ENCODE measurements around the gene LY6G5C. TPM values are rescaled to one million over a fixed set of nuclear protein-coding genes. Genes with fewer than 3 reads are reported as not detected.

LY6G5C gene
- total and polyA plus RNA-seq, 9 of the 15 experiments (the other 6 are each of a cell fraction or from before 2014, with no cell fraction given), result 0.10 to 0.67 (median 0.46) TPM; not detected in 4

GRCh38 chr6:31717499-31718222 lies 36.8 kb upstream of the LY6G5C start (continued):
- TF ChIP-seq FIP1L1 (IDR thresholded peaks at IDR 0.05; ENCODE audit: low read depth, low read length, poor library complexity, severe bottlenecking), result no peak
- 0 out of 2 replicates have a peak, but pooled peaks have one; percentile 18 for TF ChIP-seq POLR2AphosphoS5 (IDR thresholded peaks at IDR 0.05; ENCODE audit: control insufficient read depth, insufficient read depth, low read depth, low read length)
- peak; percentile 92 for TF ChIP-seq CTCFL (IDR thresholded peaks at IDR 0.05; ENCODE audit: borderline replicate concordance, insufficient read depth, low read depth, low read length, poor library complexity, severe bottlenecking)
- 0 out of 2 replicates have a peak, but pooled peaks have one; percentile 35 for TF ChIP-seq NR2C2 (CRISPR knock-in tag; IDR thresholded peaks at IDR 0.05)
- no peak for TF ChIP-seq NR2C2 (tag; IDR thresholded peaks at IDR 0.05)
- TF ChIP-seq CHD2 (IDR thresholded peaks at IDR 0.05; ENCODE audit: low read depth, low read length), result 0 out of 2 replicates have a peak, but pooled peaks have one; percentile 21
- peak; percentile 6 for TF ChIP-seq ZFP36 (IDR thresholded peaks at IDR 0.05; ENCODE audit: low read depth, low read length, partially characterized antibody)
- TF ChIP-seq NR2C1 (IDR thresholded peaks at IDR 0.05), result peak; percentile 13; the same call in 1 of the 2 replicates
- no peak for TF ChIP-seq NR2C1 (tag; IDR thresholded peaks at IDR 0.05)
- TF ChIP-seq ARID3B (CRISPR knock-in tag; IDR thresholded peaks at IDR 0.05; ENCODE audit: borderline replicate concordance), result 0 out of 2 replicates have a peak, but pooled peaks have one; percentile 9
- 0 out of 2 replicates have a peak, but pooled peaks have one; percentile 27 for TF ChIP-seq SMAD4 (CRISPR knock-in tag; conservative IDR thresholded peaks at IDR 0.05)
- no peak for TF ChIP-seq GABPB2 (CRISPR knock-in tag; conservative IDR thresholded peaks at IDR 0.05)
- TF ChIP-seq, protein P1, sequence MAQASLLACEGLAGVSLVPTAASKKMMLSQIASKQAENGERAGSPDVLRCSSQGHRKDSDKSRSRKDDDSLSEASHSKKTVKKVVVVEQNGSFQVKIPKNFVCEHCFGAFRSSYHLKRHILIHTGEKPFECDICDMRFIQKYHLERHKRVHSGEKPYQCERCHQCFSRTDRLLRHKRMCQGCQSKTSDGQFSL (CRISPR knock-in tag; IDR thresholded peaks at IDR 0.05), result peak; percentile 35; the same call in 1 of the 2 replicates
- TF ChIP-seq, protein P1 (tag; IDR thresholded peaks at IDR 0.05), result no peak
- peak; percentile 50; the same call in 1 of the 2 replicates for TF ChIP-seq EP400 (IDR thresholded peaks at IDR 0.05)
- no peak for TF ChIP-seq EP300 (IDR thresholded peaks at IDR 0.05; ENCODE audit: low read length)
- TF ChIP-seq, protein P2, sequence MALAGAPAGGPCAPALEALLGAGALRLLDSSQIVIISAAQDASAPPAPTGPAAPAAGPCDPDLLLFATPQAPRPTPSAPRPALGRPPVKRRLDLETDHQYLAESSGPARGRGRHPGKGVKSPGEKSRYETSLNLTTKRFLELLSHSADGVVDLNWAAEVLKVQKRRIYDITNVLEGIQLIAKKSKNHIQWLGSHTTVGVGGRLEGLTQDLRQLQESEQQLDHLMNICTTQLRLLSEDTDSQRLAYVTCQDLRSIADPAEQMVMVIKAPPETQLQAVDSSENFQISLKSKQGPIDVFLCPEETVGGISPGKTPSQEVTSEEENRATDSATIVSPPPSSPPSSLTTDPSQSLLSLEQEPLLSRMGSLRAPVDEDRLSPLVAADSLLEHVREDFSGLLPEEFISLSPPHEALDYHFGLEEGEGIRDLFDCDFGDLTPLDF (CRISPR knock-in tag; IDR thresholded peaks at IDR 0.05), result peak; percentile 73; the same call in 1 of the 2 replicates
- TF ChIP-seq ELF4 (CRISPR knock-in tag; IDR thresholded peaks at IDR 0.05), result peak; percentile 37; the same call in 1 of the 2 replicates
- peak; percentile 38 for TF ChIP-seq TBP (optimal IDR thresholded peaks at IDR 0.05; ENCODE audit: low read depth, low read length)
- TF ChIP-seq RCOR1 (IDR thresholded peaks at IDR 0.05; ENCODE audit: borderline replicate concordance in 1 of 2, low read depth in 2 of 2, low read length in 2 of 2), result 0 out of 4 replicates have a peak, but pooled peaks of 1 of the 2 experiments have one; percentile 15
- no peak; the same call in 1 of the 2 replicates for TF ChIP-seq HDAC2 (IDR thresholded peaks at IDR 0.05)
- TF ChIP-seq CBFA2T3 (IDR thresholded peaks at IDR 0.05), result no peak
- TF ChIP-seq RBM39 (optimal IDR thresholded peaks at IDR 0.05; ENCODE audit: low read depth, low read length), result no peak
